Activated CD4-positive, alpha-beta T cell treated with anti-CD3 and anti-CD28 coated beads for 4 hours (primary cell): ENCODE data around the gene SYNM.
"Not testable (repeated sequence)": the region's sequence is repeated elsewhere in the genome, so short reads cannot be mapped to it uniquely, and the experiment has no call there.

Experiments
- DNase-seq, 2 donors: peaks; one replicate each; pipeline ENCODE4 v3.0.0-alpha.2; 2020

Gene SYNM, protein sequence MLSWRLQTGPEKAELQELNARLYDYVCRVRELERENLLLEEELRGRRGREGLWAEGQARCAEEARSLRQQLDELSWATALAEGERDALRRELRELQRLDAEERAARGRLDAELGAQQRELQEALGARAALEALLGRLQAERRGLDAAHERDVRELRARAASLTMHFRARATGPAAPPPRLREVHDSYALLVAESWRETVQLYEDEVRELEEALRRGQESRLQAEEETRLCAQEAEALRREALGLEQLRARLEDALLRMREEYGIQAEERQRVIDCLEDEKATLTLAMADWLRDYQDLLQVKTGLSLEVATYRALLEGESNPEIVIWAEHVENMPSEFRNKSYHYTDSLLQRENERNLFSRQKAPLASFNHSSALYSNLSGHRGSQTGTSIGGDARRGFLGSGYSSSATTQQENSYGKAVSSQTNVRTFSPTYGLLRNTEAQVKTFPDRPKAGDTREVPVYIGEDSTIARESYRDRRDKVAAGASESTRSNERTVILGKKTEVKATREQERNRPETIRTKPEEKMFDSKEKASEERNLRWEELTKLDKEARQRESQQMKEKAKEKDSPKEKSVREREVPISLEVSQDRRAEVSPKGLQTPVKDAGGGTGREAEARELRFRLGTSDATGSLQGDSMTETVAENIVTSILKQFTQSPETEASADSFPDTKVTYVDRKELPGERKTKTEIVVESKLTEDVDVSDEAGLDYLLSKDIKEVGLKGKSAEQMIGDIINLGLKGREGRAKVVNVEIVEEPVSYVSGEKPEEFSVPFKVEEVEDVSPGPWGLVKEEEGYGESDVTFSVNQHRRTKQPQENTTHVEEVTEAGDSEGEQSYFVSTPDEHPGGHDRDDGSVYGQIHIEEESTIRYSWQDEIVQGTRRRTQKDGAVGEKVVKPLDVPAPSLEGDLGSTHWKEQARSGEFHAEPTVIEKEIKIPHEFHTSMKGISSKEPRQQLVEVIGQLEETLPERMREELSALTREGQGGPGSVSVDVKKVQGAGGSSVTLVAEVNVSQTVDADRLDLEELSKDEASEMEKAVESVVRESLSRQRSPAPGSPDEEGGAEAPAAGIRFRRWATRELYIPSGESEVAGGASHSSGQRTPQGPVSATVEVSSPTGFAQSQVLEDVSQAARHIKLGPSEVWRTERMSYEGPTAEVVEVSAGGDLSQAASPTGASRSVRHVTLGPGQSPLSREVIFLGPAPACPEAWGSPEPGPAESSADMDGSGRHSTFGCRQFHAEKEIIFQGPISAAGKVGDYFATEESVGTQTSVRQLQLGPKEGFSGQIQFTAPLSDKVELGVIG (N-terminal part only)

DNA sequence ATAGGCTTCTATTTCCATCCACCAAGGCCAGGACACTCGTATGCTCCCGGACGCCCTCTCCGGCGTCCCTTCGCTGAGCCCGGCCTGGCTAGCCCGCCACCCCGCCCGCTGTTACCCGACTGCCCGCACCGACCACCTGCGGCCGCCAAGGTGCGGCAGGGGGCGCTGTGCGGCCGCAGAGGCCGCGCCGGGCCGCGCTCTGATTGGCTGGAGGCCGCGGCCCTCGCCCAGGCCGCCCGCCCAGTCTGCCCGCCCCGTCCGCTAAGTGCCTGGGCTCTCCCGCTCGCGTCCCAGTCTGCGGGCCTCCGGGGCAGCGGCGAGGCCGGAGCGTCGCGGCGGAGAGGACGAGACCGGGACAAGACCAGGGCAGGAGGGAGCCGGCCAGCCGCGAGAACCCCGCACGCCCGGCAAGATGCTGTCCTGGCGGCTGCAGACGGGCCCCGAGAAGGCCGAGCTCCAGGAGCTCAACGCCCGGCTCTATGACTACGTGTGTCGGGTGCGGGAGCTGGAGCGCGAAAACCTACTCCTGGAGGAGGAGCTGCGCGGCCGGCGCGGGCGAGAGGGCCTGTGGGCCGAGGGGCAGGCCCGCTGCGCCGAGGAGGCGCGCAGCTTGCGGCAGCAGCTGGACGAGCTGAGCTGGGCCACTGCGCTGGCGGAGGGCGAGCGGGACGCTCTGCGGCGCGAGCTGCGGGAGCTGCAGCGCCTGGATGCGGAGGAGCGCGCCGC is at the start of gene SYNM:
SYNM (plus strand) TSS at position 293 of the 726 bp plus-strand sequence; CDS start at position 413, 120 bp downstream.
- no peak for DNase-seq

DNA sequence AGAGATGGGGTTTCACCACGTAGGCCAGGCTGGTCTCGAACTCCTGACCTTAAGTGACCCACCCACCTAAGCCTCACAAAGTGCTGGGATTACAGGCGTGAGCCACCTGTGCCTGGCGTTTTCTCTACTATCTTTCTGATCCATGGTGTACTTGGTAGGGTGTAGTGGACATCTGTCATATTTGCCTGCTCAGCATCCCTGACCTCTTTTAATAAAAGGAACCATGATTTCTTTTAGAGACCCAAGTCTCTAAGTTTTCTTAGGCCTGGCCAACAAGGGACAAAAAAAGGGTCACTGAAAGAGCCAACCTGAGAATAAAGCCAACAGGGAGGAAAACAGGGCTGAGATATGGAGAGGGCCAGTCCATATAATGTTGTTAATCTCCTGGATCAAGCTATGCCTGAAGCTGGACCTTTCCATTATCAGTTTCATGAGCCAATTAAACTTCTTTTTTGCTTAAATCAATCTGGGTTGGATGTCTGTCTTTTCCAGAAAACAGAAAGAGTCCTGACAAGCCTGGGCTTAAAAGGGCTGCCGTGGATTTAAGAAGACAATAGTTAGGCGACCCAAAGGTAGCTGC is 49.2 kb upstream of the SYNM start:
- DNase-seq = no peak

DNA sequence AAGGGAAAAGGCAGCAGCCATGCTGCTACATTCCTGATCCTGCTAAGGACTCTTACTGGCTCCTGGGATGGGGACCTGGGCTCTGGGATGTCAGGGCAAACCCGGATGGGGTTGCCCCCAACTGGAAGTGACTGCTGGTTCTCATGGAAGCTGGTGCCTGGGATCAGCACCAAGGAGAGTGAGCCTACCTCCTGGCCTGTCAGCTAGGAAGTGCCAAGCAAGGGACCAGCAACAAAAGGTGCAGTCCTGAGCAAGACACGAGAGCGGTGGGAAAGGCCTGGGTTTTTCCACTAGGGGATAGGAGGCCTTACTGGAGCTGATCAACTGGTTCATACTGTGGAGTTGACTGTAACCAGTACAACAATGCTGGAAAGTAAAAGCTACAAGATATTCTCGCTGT is 47.9 kb upstream of the SYNM start:
- no peak for DNase-seq

DNA sequence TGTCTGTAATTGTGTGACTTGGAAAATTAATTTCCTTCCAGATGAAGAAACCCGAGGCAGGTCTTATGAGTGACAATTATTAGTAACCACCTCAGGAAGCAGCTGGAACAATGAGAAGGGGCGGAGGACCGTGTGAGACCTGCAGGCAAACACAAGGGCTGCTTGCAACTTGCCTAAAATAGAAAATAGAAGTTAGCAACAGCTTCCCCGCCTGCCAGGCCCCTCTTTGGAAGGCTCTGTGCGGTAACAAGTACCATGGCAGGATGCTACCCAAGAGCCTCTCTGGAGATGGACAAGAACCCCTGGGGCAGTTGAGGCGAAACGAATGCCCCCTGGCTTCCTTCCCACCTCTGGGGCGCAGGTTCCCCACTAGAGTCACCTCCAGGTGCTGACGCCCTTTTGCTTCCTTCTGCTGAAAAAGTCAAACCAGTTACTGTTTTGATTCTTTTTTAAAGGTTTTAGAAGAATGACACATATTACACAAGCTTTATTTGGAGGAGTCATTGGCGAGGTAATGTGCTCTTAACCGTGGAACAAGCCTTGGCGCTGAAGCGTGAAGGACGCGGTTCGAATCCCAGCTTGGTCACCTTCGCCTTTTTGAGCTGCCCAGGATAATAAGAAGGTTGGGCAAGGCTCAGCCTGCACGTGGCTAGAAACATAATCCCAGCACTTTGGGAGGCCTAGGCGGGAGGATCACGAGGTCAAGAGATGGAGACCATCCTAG is 47.0 kb upstream of the SYNM start:
- no peak for DNase-seq

DNA sequence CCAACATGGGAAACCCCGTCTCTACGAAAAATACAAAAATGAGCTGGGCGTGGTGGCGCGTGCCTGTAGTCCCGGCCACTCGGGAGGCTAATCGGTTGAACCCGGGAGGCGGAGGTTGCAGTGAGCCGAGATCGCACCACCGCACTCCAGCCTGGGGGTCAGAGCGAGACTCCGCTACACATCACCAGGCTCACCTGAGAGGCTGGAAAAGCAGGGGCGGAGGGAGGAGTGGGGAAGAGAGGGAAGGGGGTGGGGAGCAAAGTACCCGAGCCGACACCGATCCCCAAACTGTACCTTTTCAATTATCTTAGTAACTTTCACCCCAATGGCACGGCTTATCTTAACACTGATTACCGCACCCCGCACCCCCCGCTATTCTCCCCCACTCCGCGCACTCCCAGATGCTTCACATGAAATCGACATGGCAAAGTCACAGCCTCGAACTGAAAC is 46.4 kb upstream of the SYNM start:
- DNase-seq = no peak

DNA sequence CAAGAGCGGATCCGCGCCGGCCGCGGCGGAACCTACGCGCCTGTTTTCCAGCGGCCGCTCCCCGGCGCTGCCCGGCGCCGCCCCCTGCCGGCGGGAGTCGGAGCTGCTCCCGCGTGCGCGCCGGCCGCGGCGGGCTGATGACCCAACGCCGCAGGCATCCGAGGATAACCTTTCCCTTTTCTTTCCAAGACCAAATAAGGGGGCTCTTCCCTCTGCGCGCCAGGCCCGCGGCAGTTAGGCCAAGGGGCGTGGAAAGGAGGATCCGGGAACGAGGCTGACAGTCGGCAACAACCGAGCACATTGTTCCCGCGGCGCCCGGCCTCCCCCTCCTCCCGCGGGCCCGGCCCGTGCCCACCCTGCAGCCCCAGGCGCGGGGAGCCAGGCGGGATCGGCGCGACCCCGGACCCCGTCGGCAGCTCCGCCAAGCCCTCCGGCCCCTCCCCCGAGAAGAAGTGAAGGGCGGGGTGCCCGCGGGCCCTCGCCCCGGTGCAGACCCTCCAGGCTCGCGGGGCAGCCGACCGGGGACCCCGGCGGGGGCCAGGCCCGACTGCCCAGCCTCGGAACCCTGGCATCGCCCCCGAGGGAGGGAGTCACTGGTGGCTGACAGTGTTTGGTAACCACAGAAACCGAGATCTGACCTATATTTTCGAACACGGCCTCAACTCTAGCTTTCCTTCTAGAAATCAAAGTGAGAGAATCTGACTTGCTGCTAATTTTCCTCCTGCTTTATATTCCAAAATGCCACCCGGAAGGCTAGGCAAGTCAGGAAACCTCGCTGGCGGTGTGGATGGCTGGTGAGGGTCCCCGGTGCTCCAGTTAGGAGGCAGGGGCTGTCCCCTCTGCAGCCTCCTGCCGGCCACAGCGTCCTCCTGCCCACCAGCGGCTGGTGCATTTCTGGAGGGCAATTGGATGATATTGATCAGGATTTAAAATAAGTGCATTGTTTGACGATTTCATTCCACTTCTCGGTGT is 45.6 kb upstream of the SYNM start:
- peak; percentile 31 to 37 for DNase-seq

DNA sequence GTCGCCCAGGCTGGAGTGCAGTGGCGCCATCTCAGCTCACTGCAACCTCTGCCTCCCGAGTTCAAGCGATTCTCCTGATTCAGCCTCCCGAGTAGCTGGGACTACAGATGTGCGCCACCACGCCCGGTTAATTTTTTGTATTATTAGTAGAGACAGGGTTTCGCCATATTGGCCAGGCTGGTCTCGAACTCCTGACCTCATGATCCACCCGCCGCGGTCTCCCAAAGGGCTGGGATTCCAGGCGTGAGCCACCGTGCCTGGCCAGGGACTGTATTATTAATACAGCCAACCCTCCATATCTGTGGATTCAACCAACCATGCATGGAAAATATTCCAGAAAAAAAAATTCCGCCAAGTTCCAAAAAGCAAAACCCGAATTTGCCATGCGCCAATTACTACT is 44.7 kb upstream of the SYNM start:
- DNase-seq = not testable (repeated sequence)

DNA sequence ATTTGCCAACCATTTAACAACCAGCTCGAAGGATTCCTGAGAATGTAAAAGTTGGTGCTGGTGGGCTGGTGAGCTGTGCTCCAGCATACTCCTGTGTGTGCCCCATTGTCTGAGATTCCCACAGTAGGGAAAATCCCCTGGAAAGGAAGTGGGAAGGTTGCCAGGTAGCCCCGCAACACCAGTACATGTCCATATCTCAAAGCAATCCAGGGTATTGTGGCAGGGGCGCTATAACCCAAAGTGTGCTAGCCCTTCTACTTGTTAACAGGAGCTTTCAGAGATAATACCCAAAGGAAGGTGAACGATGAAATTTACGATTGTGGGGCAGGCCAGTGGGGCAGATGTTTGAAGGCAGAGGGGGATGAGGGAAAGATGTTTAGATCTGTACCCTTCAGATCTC is 42.7 kb upstream of the SYNM start:
- DNase-seq = no peak

DNA sequence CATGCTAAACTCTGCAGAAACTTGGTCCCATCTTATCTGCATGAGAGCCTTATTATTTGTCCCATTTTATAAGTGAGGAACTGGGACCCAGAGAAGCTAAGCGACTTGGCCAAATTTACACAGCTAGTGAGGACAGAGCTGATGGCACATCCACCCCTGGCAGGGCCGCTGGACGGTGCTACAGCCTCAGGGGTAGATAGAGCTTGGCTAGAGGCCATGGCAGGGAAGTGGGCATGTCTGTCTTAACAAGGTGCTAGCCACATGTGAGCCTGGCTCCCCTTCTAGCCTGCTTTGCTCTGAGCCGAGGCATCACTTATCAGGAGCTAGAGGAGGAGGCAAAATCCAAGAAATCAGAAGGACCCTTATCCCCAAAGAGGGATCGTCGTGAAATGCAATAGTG is 36.7 kb upstream of the SYNM start:
- DNase-seq = no peak

DNA sequence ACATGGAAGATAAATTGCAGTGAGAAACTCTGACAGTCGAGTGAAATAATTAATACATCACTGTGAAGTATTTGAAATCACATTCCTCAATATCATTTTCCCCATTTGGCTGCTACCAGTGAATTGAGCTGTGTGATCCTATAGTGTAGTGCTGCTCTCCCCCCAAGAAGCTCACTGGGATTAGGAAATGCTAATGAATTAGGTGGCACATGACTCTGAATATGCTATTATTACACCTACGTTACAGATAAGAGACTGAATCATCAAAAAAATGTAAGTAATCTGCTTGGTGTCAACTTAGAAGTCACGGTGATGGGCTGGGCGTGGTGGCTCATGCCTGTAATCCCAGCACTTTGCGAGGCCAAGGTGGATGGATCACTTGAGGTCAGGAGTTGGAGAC is 34.7 kb upstream of the SYNM start:
- DNase-seq = no peak

DNA sequence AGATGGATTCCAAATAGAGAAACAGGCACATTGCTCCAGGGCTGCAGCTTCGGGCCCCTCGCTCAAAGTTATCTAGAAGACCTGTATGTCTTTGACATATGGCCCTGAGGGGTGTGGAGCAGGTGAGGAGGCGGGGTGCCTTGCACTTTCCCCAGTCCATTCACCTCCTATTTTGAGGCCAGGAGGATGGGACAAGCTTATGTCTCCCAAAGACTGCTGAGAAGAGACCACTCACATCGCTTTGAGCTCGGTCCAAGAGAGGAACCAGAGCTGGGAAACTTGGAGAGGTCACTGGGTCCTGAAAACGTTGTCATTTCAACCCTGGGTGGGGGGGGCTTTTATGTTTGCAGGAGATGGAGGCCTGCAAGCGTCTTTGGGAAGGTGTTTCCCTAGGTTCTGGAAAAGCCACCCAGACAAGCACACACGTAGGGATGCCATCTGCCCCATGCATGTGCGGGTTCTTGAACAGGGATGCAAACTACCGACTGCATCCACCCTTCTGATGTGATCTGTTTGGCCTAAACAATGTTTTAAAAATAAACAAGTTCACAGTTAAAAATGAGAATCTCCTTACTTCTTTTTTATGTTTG is 33.7 kb upstream of the SYNM start:
- no peak for DNase-seq

DNA sequence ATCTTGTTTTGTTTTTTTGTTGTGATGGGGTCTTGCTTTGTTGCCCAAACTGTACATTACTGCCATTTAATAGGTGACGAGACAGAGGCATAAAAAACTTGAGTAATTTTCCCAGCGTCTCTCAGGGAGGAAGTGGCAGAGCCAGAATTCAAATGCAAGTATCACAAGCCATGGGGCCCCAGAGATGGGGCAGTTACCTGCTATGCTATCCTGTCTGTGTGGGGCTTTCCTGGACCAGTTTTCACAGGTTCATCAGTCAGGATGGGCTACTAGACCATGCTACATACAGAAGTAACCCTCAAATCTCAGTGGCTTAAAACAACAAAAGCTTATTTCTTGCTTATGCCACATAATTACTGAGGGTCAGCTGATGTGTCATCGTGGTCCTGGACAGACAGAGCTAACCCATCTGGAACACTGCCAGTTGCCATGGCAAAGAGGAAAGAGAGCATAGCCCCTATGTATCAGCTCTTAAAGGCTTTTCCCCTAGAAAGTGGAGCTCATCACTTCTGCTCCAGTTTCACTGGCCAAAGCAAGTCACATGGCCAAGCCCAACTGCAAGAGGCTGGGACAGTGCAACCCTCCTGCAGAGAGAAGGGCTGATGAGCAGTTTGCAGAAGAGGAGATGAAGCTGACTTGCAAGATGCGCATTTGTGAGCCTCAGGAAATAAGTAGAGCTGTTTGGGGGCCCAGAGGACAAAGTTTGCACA is 31.7 kb upstream of the SYNM start:
- DNase-seq = no peak

DNA sequence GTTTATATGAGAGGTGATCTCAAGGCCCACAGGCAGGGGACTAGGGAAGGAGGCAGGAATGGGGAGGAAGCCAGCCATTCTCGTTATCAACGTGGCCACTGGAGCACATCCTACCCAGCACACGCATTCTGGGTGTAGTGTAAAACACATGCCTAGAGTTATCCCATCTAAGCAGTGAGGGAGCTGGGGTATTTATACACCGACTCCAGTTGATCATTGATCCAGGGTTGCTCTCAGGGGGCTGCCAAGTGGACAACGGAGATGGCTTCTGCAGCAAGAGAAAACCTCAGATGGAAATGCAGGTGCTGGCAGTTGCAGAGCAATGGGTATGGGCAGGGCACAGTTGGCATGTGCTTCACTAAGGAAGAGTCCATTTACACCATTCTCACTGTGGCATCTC is 30.4 kb upstream of the SYNM start:
- no peak for DNase-seq

DNA sequence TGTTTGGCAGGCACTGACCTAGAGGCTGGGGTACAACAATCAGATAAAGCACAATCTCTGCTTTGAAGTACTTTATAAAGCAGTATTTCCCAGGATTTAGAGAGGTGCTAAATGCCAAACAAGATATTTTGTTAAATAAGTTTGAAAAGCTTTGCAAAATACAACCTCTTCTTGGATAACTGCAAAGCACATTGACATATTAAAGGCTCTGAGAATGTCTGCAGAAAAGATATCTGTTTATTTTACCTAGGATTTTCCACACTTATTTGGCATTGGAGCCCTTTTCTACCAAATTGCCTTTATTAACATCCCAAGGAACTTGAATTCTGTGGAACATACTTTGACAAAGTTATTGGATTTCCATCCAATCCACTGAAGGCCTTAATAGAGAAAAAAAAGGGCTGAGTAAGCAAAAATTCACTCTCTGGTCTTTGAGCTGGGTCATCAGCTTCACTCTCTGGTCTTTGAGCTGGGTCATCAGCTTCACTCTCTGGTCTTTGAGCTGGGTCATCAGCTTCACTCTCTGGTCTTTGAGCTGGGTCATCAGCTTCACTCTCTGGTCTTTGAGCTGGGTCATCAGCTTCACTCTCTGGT is 29.7 kb upstream of the SYNM start:
- not testable (repeated sequence) for DNase-seq

DNA sequence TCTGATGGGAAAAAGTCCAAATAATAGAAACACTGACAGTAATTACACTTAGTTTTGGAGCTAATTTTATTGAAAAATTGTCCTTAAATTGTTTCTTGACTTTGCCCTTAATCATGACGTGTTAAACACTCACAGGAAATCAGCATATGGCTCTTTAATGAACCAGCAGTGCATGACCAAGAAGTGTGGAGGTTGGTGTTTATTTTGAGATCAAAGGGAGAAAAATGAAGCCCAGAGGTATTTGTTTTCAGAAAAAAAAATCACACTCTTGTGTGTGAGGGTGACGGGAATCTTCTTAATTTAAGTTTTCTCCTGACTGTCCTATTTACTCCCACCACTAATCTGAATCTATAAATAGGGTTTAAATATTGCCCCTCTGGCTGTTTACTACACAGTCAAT is 28.8 kb upstream of the SYNM start:
- no peak for DNase-seq

DNA sequence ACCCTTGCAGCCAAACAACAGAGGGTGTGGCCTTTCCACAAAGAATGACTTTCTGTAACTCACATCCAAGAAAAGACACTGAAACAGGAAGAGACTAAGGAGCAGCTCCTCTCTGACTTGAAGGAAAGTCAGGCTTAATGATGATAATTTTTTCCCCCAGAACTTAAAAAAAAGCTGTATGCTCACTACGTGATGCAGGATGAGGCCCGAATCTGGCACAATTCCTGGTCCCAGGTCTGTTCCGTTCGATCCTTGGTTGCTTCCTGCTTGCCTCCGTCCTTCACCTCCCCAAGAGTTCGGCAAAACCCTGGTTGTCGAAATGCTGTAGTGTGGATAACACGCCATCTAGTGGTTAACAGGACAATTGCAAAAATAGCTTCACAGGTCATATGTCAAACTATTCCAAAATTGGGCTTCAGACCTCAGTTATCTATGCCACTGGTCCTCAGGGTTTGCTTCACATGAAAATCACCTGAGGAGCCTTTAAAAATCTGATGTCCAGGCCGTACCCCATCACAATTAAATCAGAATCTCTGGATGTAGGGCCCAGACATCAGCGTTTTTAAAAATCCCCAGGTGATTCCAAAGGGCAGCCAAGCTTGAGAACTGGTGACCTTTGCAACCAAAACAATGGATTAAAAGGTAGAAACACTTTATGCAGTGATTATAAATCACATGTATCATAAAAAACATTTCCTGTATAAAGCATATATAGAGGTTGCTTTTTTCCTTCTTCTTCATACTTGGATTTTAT is 28.1 kb upstream of the SYNM start:
- peak; percentile 32 to 34 for DNase-seq

DNA sequence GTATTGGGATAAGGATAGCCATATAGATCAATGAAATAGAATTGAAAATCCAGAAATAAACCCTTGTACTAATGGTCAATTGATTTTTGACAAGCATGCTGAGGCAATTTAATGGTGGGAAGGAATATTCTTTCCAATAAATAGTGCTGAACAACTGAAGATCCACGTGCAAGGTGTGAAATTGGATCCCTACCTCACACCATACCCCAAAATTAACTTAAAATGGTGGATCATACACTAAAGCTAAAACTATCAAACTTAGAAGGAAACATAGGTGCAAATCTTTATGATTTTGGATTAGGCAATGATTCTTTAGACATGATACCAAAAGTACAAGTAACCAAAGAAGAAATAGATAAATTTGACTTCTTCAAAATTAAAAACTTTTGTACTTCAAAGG is 22.1 kb upstream of the SYNM start:
- DNase-seq = no peak

DNA sequence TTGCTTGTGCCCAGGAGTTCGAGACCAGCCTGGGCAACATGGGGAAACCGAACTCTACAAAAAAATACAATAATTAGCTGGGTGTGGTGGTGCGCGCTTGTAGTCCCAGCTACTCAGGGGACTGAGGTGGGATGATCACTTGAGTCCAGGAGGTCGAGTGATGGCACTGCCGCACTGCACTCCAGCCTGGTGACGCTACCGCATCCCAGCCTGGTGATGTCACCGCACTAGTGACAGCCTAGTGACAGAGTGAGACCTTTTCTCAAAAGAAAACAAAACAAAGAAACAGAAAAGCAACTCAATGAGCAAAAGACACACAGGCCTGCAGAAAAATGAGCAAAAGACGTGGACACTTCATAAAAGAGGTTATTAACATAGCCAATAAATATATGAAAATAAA is 19.9 kb upstream of the SYNM start:
- no peak for DNase-seq
